Measurements from ENCODE around the gene TRAM2.

DNA sequence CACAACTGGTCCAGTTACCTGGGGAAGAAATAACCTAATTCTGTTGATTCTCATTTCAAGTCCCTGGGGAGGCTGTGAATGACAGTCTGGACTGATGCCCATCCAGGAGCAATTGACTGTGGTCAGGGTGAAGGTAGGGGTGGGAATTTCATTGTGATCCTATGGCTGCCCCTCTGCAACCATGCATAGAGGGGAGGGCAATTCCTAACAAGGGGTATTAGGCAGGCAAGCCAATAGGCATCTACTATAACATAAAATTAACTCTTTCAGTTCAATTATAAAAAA, 44.0 kb upstream of the TRAM2 start:
- no peak for TF ChIP-seq POLR2A (IDR thresholded peaks at IDR 0.05)
- no peak for TF ChIP-seq CTCF (IDR thresholded peaks at IDR 0.05)
- no peak for TF ChIP-seq POLR2AphosphoS5 (IDR thresholded peaks at IDR 0.05)
